Panc1 (cell line): ENCODE measurements around the gene SLC25A43.

Experiments used
- CTCF ChIP-seq: fragments of 450-650 bp; IDR thresholded peaks from 2 replicates; pipeline ENCODE4 v1.5.1; 2017; ENCODE audit warnings: mild to moderate bottlenecking
- REST ChIP-seq, 2 experiments: IDR thresholded peaks; 2 replicates each; pipeline ENCODE4 v1.6.1; 2011 to 2012; ENCODE audit warnings: low read depth in 2 of 2, control low read depth in 1 of 2, low read length in 1 of 2, mild to moderate bottlenecking in 1 of 2, moderate library complexity in 1 of 2; ENCODE audit not compliant: insufficient read depth in 1 of 2

GRCh38 chrX:119478504-119478903 lies 79.4 kb downstream of the SLC25A43 start:
- TF ChIP-seq CTCF = no peak
- TF ChIP-seq REST (IDR thresholded peaks at IDR 0.05; ENCODE audit: insufficient read depth in 1 of 2, low read depth in 2 of 2, low read length in 1 of 2) = no peak
